HG03439 (cell line): ENCODE measurements around the gene POC1A.
"Not testable (repeated sequence)": the region's sequence is repeated elsewhere in the genome, so short reads cannot be mapped to it uniquely, and the experiment has no call there.

Experiments used
- ATAC-seq: cut with Tn5 transposase; IDR thresholded peaks from one replicate; pipeline ENCODE4 v1.9.1; 2021; ENCODE audit warnings: mild to moderate bottlenecking, moderate library complexity; ENCODE audit not compliant: unreplicated experiment

The POC1A gene

GRCh38 chr3:52153389-52154096, 680 bp downstream of the POC1A start:
- ATAC-seq: peak; percentile 20

GRCh38 chr3:52151991-52152390, 2.2 kb downstream of the POC1A start:
- ATAC-seq: not testable (repeated sequence)

GRCh38 chr3:52150860-52151259, 3.4 kb downstream of the POC1A start:
- no peak for ATAC-seq

GRCh38 chr3:52150357-52150756, 3.9 kb downstream of the POC1A start:
- ATAC-seq: no peak

GRCh38 chr3:52149726-52150125, 4.5 kb downstream of the POC1A start:
- no peak for ATAC-seq

GRCh38 chr3:52149021-52149420, 5.2 kb downstream of the POC1A start:
- no peak for ATAC-seq

- no peak for ATAC-seq
Observed at GRCh38 chr3:52147804-52148203, 6.4 kb downstream of the POC1A start.

- ATAC-seq: no peak
Observed at GRCh38 chr3:52146811-52147210, 7.4 kb downstream of the POC1A start.

GRCh38 chr3:52146189-52146588, 8.0 kb downstream of the POC1A start:
- ATAC-seq: no peak

GRCh38 chr3:52145736-52146110, 8.5 kb downstream of the POC1A start:
- no peak for ATAC-seq

- ATAC-seq: no peak
Observed at GRCh38 chr3:52144796-52145735, 9.2 kb downstream of the POC1A start.

- no peak for ATAC-seq
Observed at GRCh38 chr3:52144034-52144795, 10.0 kb downstream of the POC1A start.

GRCh38 chr3:52143616-52144015, 10.6 kb downstream of the POC1A start:
- no peak for ATAC-seq

- ATAC-seq: no peak
Observed at GRCh38 chr3:52143156-52143555, 11.1 kb downstream of the POC1A start.

GRCh38 chr3:52141751-52142150, 12.5 kb downstream of the POC1A start:
- ATAC-seq: no peak

GRCh38 chr3:52140769-52141168, 13.5 kb downstream of the POC1A start:
- no peak for ATAC-seq

GRCh38 chr3:52140000-52140399, 14.2 kb downstream of the POC1A start:
- no peak for ATAC-seq

GRCh38 chr3:52137311-52137710, 16.9 kb downstream of the POC1A start:
- ATAC-seq: no peak

- ATAC-seq: no peak
Observed at GRCh38 chr3:52136513-52136912, 17.7 kb downstream of the POC1A start.

GRCh38 chr3:52135332-52135731, 18.9 kb downstream of the POC1A start:
- ATAC-seq: no peak

GRCh38 chr3:52134761-52135160, 19.5 kb downstream of the POC1A start:
- ATAC-seq: no peak
